PC-3 (cell line): ENCODE measurements around the gene ADAT3. TPM values are rescaled to one million over a fixed set of nuclear protein-coding genes. Genes with fewer than 3 reads are reported as not detected.

Source experiments
- ATAC-seq: fragments of 200-7000 bp; cut with Tn5 transposase; 2 replicates; pipeline ENCODE4 v1.9.1; 2020; ENCODE audit warnings: mild to moderate bottlenecking, moderate library complexity
- BruUV-seq: library from RNA; stranded (reverse); fragments of 400-500 nt; replicated peaks from 2 replicates; lab custom pipeline; 2021; lab: Mats Ljungman, UMichigan
- CTCF ChIA-PET: fragments of 300-600 bp; sonication (Branson Sonifier 250); formaldehyde crosslinking; loops from one replicate; lab custom pipeline; 2022; ENCODE audit warnings: antibody characterized with exemption; lab: Charles Lee
- POLR2A ChIA-PET: fragments of 300-600 bp; sonication (Branson Sonifier 250); formaldehyde crosslinking; loops from one replicate; lab custom pipeline; 2022; ENCODE audit warnings: antibody characterized with exemption; ENCODE audit not compliant: unreplicated experiment; lab: Charles Lee
- DNase-seq: peaks from one replicate; pipeline ENCODE4 v3.0.0-alpha.2; 2015
- H2AFZ ChIP-seq: fragments of 300-600 bp; sonication (generic); 2 replicates; pipeline ENCODE4 v1.6.0; 2016; ENCODE audit warnings: antibody characterized with exemption, low read length
- H3F3A ChIP-seq: fragments of 300-600 bp; sonication (generic); one replicate; pipeline ENCODE4 v1.6.0; 2017; ENCODE audit warnings: antibody characterized with exemption, low read length, control low read depth, mild to moderate bottlenecking; ENCODE audit not compliant: unreplicated experiment
- H3K27ac ChIP-seq: fragments of 300-600 bp; sonication (generic); 2 replicates; pipeline ENCODE4 v1.5.1; 2016; ENCODE audit warnings: mild to moderate bottlenecking, low read length
- H3K27me3 ChIP-seq: fragments of 300-600 bp; sonication (generic); 2 replicates; pipeline ENCODE4 v1.6.1; 2016; ENCODE audit warnings: low read length, mixed read lengths
- H3K36me3 ChIP-seq: fragments of 300-600 bp; sonication (generic); 2 replicates; pipeline ENCODE4 v1.6.1; 2016; ENCODE audit warnings: low read depth, mixed run types, low read length, mixed read lengths
- H3K4me1 ChIP-seq: fragments of 300-600 bp; sonication (generic); 2 replicates; pipeline ENCODE4 v1.5.1; 2016; ENCODE audit warnings: low read length; ENCODE audit not compliant: insufficient read depth
- H3K4me2 ChIP-seq: fragments of 300-600 bp; sonication (generic); 2 replicates; pipeline ENCODE4 v1.6.0; 2016; ENCODE audit warnings: low read length
- H3K4me3 ChIP-seq: fragments of 300-600 bp; sonication (generic); 2 replicates; pipeline ENCODE4 v1.5.1; 2016; ENCODE audit warnings: mild to moderate bottlenecking, low read length, mixed read lengths
- H3K79me2 ChIP-seq: fragments of 300-600 bp; sonication (generic); 2 replicates; pipeline ENCODE4 v1.6.1; 2017; ENCODE audit warnings: low read length, mixed read lengths
- H3K9ac ChIP-seq: fragments of 300-600 bp; sonication (generic); 2 replicates; pipeline ENCODE4 v1.6.0; 2016; ENCODE audit warnings: mild to moderate bottlenecking, low read length
- H3K9me2 ChIP-seq: fragments of 300-600 bp; sonication (generic); replicated peaks from 2 replicates; pipeline ENCODE4 v1.6.1; 2016; ENCODE audit warnings: mixed run types, low read length, mixed read lengths
- H3K9me3 ChIP-seq: fragments of 300-600 bp; sonication (generic); 2 replicates; pipeline ENCODE4 v1.6.1; 2016; ENCODE audit warnings: low read length, mixed read lengths
- H4K20me1 ChIP-seq: fragments of 300-600 bp; sonication (generic); 2 replicates; pipeline ENCODE4 v1.6.1; 2016; ENCODE audit warnings: low read length, mixed read lengths
- CTCF ChIP-seq: fragments of 300-600 bp; sonication (generic); conservative IDR thresholded peaks from 2 replicates; pipeline ENCODE4 v1.5.1; 2017; ENCODE audit warnings: antibody characterized with exemption, low read depth, mild to moderate bottlenecking, low read length
- EZH2 ChIP-seq: fragments of 300-600 bp; sonication (generic); IDR thresholded peaks from one replicate; pipeline ENCODE4 v1.6.1; 2017; ENCODE audit warnings: antibody characterized with exemption, mild to moderate bottlenecking, low read length; ENCODE audit not compliant: unreplicated experiment
- EZH2phosphoT487 ChIP-seq: fragments of 300-600 bp; sonication (generic); IDR thresholded peaks from 2 replicates; pipeline ENCODE4 v1.6.1; 2018; ENCODE audit warnings: mild to moderate bottlenecking, antibody characterized with exemption, low read length, borderline replicate concordance
- intact Hi-C: fragments of 100-400 bp; cut with micrococcal nuclease; formaldehyde crosslinking; loops from 2 replicates; pipeline ENCODE4 v1.9.0; 2023
- total RNA-seq: library from RNA; depleted of rRNA; stranded (reverse); fragments of >200 nt; gene quantifications from 2 replicates; pipeline ENCODE4 v1.2.3, GENCODE V29; 2014

Gene ADAT3
- total RNA-seq, 1 experiment from 2014 or later, result 8.4 TPM

- Histone ChIP-seq H3K4me2 (no peak overlapping the region), H3K9ac (no peak overlapping the region), H4K20me1 (peaks cover 20% of the 10 kb centered on the region), H3K27me3 (no peaks in the 10 kb centered on the region), H3F3A (no peaks in the 10 kb centered on the region), H3K4me1 (peaks cover 15% of the 10 kb centered on the region; the same call in 1 of the 2 replicates), H2AFZ (no peak overlapping the region), H3K9me2 (no peaks in the 10 kb centered on the region), H3K4me3 (no peak overlapping the region), H3K27ac (no peak overlapping the region), H3K36me3 (no peaks in the 10 kb centered on the region), H3K9me3 (no peaks in the 10 kb centered on the region), H3K79me2 (peaks cover 72% of the 10 kb centered on the region)
- no peak for ATAC-seq
- ChIA-PET CTCF (no interaction called here), POLR2A (no interaction called here)
- DNase-seq, result no peak
- intact Hi-C loops, result no loop called here
- no TSS peak for BruUV-seq
- TF ChIP-seq CTCF, result no peak
Measured at GRCh38 chr19:1856345-1856697, 48.9 kb upstream of the ADAT3 start.

GRCh38 chr19:1856698-1857603 lies 48.2 kb upstream of the ADAT3 start:
- Histone ChIP-seq H2AFZ (no peak overlapping the region), H3K27me3 (no peaks in the 10 kb centered on the region), H4K20me1 (peaks cover 26% of the 10 kb centered on the region), H3F3A (no peaks in the 10 kb centered on the region), H3K9ac (no peak overlapping the region), H3K79me2 (peaks cover 78% of the 10 kb centered on the region), H3K27ac (no peak overlapping the region), H3K36me3 (no peaks in the 10 kb centered on the region), H3K4me1 (peaks cover 15% of the 10 kb centered on the region; the same call in 1 of the 2 replicates), H3K9me3 (no peaks in the 10 kb centered on the region), H3K9me2 (no peaks in the 10 kb centered on the region), H3K4me3 (no peak overlapping the region), H3K4me2 (no peak overlapping the region)
- no TSS peak for BruUV-seq
- TF ChIP-seq CTCF, result no peak
- TF ChIP-seq EZH2, result no peak
- TF ChIP-seq EZH2phosphoT487, result no peak
- ChIA-PET CTCF (interaction anchor here (0.7 kb wide), 1 partner anchor 58 kb away, joined by 10 read pairs; no protein-coding TSS in a partner anchor), POLR2A (no interaction called here)
- ATAC-seq (peak; percentile 62), DNase-seq (peak; percentile 44)
- intact Hi-C loops, result no loop called here
